SK-N-MC (cell line): Measurements from ENCODE around the gene USP46.

Experiments used
- EZH2 ChIP-seq: fragments of 200-600 bp; sonication (generic); IDR thresholded peaks from one replicate; pipeline ENCODE4 v1.6.1; 2017; ENCODE audit warnings: antibody characterized with exemption
- FOXP2 ChIP-seq: optimal IDR thresholded peaks from 2 replicates; pipeline ENCODE3; 2011; ENCODE audit warnings: mild to moderate bottlenecking, moderate library complexity; ENCODE audit not compliant: insufficient read depth; ENCODE audit errors: extremely low read length, control extremely low read depth
- POLR2AphosphoS5 ChIP-seq: IDR thresholded peaks from 2 replicates; pipeline ENCODE4 v1.6.1; 2012; ENCODE audit warnings: mild to moderate bottlenecking, low read depth, low read length, borderline replicate concordance

- TF ChIP-seq FOXP2 (no peak), EZH2 (no peak), POLR2AphosphoS5 (no peak)
Observed at GRCh38 chr4:52625216-52625615, 33.9 kb downstream of the USP46 start.
